HG02571 (cell line): Measurements from ENCODE around the gene LIMK2.
A peak's percentile ranks its signal among the peaks of the same experiment; 100 is the strongest.
"Not testable (repeated sequence)": the region's sequence is repeated elsewhere in the genome, so short reads cannot be mapped to it uniquely, and the experiment has no call there.

Source experiments
- ATAC-seq: cut with Tn5 transposase; IDR thresholded peaks from one replicate; pipeline ENCODE4 v1.9.1; 2021; ENCODE audit warnings: mild to moderate bottlenecking, moderate library complexity; ENCODE audit not compliant: unreplicated experiment

LIMK2 gene

DNA sequence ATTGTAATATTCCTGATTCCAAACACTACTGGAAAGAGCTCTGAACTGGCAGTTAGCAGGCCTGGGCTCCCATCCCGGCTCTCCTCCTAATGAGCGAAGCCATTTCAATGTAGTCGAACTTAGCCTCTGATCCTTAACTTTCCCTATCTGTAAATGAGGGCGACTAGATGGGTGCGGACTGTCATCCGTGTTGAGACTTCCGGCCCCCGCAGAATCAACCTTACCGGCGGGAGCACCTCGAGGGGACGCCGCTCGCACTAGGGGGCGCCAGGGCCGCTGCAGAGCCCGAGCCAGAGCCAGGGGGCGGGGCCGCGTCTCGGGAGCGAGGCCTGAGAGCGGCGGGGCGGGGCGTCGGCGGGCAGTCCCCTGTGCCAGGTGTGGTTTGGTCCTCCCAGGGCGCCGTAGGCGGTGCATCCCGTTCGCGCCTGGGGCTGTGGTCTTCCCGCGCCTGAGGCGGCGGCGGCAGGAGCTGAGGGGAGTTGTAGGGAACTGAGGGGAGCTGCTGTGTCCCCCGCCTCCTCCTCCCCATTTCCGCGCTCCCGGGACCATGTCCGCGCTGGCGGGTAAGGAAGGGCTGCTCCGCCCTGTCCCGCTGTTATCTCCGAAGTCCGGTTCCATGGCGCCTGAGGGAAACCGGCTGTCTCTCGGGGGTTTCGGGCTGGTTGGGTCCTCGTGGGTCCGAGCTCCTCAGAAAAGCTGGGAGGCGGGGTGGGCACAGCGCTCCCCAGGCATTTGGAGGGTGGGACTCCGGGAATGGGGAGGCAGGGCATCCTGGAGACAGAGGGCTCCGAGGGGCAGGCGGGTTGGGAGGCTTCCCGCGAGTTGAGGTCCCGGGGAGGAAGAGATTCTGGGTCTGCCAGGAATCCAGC is at the start of gene LIMK2:
Gene LIMK2, plus strand, starts transcription at position 437 of the 869 bp plus-strand sequence. Its CDS starts 111 bp downstream, at position 548.
- peak; percentile 85 for ATAC-seq

- ATAC-seq: no peak
Observed at GRCh38 chr22:31170971-31171370, 41.1 kb upstream of the LIMK2 start.

DNA sequence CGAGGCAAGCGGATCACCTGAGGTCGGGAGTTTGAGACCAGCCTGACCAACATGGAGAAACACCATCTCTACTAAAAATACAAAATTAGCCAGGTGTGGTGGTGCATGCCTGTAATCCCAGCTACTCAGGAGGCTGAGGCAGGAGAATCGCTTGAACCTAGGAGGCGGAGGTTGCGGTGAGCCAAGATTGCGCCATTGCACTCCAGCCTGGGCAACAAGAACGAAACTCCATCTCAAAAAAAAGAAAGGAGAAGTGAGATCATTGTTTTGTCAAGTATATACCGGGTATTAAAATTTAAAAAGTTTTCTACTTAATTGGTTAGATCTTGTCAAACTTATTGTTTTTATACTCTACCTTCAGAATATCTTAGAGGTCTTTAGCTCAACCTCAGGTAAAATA is 40.4 kb upstream of the LIMK2 start:
- not testable (repeated sequence) for ATAC-seq

DNA sequence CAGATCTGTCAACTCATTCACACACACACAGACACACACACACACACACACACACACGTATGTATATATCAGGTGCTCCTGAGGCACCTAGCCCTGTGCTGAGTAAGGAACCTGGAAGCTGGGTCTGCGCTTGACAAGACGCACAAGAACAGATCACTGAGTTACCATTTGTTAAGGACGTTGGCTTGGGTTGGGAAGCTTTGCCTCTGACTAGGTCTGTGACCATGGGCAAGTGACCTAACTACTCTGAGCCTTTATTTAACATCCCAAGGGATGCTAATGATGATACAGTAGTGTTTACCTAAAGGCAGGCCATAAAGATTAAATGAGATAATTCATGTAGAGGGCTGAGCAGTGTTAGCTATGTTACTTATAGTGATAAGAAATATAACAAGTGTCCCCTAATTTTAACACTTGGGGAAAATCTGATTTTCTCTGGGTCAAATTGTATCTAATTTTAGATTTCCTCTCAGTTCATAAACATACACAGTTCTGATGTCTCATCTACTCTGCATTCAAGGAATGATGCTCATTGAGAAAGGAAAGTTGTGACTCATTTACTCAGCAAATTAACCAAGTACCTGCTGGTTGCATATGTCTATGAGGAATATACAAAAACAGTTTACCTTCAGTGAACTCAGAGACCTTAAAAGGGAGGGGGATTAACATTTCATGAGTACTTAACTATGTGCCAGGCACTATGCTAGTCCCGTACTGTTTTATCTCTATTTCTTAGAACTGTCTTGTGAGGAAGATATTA is 38.5 kb upstream of the LIMK2 start:
- no peak for ATAC-seq

GRCh38 chr22:31176923-31177322 is 35.2 kb upstream of the LIMK2 start:
- no peak for ATAC-seq

GRCh38 chr22:31177420-31178162 is 34.5 kb upstream of the LIMK2 start:
- ATAC-seq: no peak

GRCh38 chr22:31178859-31179258 is 33.2 kb upstream of the LIMK2 start:
- no peak for ATAC-seq

GRCh38 chr22:31179345-31179744 is 32.8 kb upstream of the LIMK2 start:
- ATAC-seq: no peak

- ATAC-seq: no peak
Observed at GRCh38 chr22:31184015-31184414, 28.1 kb upstream of the LIMK2 start.

GRCh38 chr22:31185056-31185455 is 27.0 kb upstream of the LIMK2 start:
- ATAC-seq: no peak

DNA sequence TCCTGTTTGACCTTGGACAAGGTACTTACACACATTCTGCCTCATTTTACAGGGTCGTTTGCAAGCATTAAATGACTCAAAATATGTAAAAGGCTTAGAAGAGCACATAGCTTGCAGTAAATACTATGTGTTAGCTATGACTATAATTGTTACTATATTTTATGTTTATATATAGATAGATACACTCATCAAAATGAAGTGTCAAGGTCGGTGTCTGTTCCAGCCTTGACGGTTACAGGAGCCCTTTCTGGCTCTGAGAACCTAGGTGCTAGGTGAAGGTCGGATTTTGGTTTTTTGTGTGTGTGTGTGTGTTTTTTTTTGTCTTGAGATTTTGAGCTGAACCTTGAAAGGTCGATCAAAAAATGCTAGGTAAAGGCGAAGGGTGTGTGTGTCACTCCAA is 24.5 kb upstream of the LIMK2 start:
- no peak for ATAC-seq

DNA sequence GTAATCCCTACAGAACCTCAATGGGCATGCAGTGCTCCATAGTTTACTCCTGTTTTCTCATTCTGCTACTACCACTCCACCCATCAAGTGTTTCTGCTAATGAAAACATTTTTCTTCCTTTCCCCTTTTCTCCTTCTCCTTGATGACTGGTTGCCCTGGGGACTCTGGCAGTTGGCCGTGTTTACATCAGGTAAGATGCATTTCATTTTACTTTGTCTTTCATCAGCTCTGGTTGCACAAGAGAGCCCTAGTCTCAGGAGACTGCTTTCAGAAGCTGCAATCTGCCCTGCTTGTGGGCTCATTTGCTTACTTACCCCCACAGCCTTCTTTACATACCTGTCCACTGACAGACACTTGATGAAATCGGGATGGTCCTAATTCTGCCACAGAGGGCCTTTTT is 19.6 kb upstream of the LIMK2 start:
- ATAC-seq: no peak

GRCh38 chr22:31193092-31193491 is 19.0 kb upstream of the LIMK2 start:
- ATAC-seq: no peak

DNA sequence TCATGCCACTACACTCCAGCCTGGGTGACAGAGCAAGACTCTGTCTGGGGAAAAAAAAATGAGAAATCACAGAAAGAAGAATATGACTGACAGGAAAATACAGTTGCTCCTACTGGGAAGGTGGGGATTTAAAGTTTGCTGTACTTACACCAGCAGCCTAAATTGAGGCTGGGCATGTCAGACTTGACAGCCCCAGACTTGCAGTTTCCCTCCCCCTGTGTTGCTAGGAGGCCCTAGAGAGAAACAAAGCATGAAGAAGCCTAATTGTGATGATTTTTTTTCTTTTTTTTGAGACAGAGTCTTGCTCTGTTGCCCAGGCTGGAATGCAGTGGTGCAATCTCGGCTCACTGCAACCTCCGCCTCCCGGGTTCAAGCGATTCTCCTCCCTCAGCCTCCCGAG is 17.4 kb upstream of the LIMK2 start:
- ATAC-seq: not testable (repeated sequence)

- no peak for ATAC-seq
Observed at GRCh38 chr22:31199187-31199586, 12.9 kb upstream of the LIMK2 start.

DNA sequence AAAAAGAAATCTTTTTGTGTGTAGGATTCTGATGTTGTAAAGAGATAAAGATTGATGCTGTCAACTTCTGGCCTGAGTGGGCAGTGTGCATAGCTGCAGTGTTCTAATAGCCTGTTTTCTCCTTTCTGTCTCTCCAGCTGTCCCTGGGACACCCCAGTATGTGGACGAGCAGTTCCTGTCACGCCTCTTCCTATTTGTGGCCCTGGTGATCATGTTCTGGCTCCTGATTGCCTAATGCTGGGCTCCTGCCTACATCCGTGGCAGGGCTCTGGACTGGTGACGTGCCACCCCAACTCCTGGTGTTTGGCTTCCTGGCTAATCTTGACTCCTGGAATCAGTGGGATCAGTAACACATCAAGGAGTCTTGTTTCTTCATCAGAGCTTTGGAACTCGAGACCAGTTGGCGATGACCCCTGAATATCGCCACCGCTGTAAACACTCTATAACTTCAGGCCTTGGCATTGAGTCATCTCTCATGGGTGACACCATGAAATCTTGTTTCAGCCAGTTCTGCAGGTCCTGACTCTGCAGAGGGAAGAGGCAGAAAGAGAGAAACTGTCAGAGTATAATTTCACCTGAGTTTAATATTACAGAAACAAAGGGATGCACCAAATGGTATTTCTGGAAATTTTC is 7.6 kb upstream of the LIMK2 start:
- ATAC-seq: not testable (repeated sequence)

GRCh38 chr22:31205059-31205458 is 7.0 kb upstream of the LIMK2 start:
- ATAC-seq: not testable (repeated sequence)

DNA sequence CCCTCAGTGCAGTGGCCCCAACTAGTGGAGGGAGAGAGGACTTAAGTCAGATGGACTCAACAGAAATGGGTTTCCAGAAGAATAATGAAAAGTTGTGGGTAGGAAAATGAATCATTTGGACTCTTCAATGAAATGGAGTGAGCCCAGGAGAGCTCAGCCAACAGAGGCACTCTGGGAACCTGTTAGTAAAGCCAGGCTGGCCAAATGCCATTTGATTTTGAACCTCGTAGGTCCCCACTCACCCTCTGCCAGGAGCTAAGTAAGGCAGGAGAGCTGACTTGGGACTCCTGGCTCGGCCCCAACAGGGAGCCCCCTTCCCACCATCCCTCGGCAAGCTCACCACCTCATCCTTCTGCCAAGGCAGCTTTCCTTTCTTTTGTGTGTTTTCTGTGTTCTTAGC is 5.6 kb upstream of the LIMK2 start:
- not testable (repeated sequence) for ATAC-seq

DNA sequence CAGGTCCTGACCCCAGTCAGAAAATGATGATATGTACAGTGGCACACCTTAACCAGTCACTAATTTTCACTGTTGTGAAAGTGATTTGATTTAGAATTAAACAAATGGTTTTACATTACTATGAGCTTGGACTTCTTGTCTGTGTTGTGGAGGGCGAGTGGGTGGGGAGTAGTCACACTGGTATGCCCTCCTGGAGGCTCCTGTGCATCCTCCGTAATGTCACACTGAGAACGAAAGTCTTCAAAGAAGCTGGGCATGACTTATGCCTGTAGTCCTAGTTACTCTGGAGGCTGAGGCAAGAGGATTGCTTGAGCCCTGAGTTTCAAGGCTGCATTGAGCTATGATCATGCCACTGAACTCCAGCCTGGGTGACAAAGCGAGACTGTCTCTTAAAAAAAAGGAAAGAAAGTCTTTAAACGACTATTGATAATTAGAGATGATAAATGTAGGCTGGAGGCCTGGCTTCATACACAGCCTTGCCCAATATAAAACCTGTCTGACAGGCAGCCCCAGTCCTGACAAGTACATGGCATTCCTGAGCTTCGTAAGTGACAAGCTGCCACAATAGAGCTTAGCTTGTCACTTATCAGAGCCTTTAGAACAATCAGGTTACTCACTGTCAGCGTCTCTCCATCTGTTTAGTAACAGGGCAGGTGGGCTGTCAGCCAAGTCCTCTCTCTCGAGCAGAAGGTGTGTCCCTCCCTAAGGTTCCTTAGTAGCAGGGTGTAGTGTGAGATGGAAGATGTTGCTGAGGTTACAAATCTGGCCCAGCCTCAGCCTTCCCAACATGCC is 5.0 kb upstream of the LIMK2 start:
- no peak for ATAC-seq
